Measurements from ENCODE around the gene MTOR.

The MTOR gene

GRCh38 chr1:11158291-11158690, 104.1 kb downstream of the MTOR start:
- H3K4me3 ChIP-seq (ENCODE audit: low read depth, low read length): no peak overlapping the region
- H3K9me3 ChIP-seq (ENCODE audit: insufficient read depth, low read depth, low read length): no peaks in the 10 kb centered on the region
- no peak overlapping the region for H2AFZ ChIP-seq (ENCODE audit: insufficient read depth, low read length, poor library complexity)
- no peaks in the 10 kb centered on the region for H3K79me2 ChIP-seq (ENCODE audit: control insufficient read depth, insufficient read depth, low read length, poor library complexity)
- H2BK12ac ChIP-seq (ENCODE audit: low read length): no peak overlapping the region
- H3K79me1 ChIP-seq (ENCODE audit: low read length): no peaks in the 10 kb centered on the region
- H4K8ac ChIP-seq (ENCODE audit: low read depth, low read length): no peak overlapping the region
- peaks cover 4 to 9% of the 10 kb centered on the region in 2 experiments for H3K36me3 ChIP-seq (ENCODE audit: control insufficient read depth in 1 of 2, insufficient read depth in 2 of 2, low read length in 2 of 2)
- no peak for DNase-seq
- H3K4me2 ChIP-seq (ENCODE audit: low read length): no peak overlapping the region
- no CpG with 5 or more reads among the region's 3 CpGs for WGBS (ENCODE audit: extremely low coverage, insufficient coverage, insufficient read length)
- H3K27me3 ChIP-seq (ENCODE audit: insufficient read depth, low read length): no peaks in the 10 kb centered on the region
- H3K9ac ChIP-seq (ENCODE audit: low read length): no peak overlapping the region
- no peak overlapping the region for H3K27ac ChIP-seq (ENCODE audit: low read depth, low read length)
- no peak overlapping the region for H4K12ac ChIP-seq (ENCODE audit: low read depth, low read length)
- no peak overlapping the region for H2BK5ac ChIP-seq (ENCODE audit: low read depth, low read length, poor library complexity)
- no peak overlapping the region for H3K18ac ChIP-seq (ENCODE audit: low read length)
- no peak overlapping the region for H3K14ac ChIP-seq (ENCODE audit: low read length)
- no peak overlapping the region for H3K23ac ChIP-seq (ENCODE audit: low read length)
- H3K4ac ChIP-seq (ENCODE audit: low read depth, low read length): no peak overlapping the region
- H2BK120ac ChIP-seq (ENCODE audit: insufficient read depth, low read length, poor library complexity): no peak overlapping the region
- H3K4me1 ChIP-seq (ENCODE audit: control insufficient read depth in 1 of 2, insufficient read depth in 2 of 2, low read length in 2 of 2): peaks cover 0 to 6% of the 10 kb centered on the region in 2 experiments
- no peak overlapping the region for H4K91ac ChIP-seq (ENCODE audit: low read depth, low read length)
- no peak overlapping the region for H2AK5ac ChIP-seq (ENCODE audit: low read length)

GRCh38 chr1:11157867-11158266, 104.5 kb downstream of the MTOR start:
- Histone ChIP-seq H3K4me2 (ENCODE audit: low read length) (no peak overlapping the region), H3K79me2 (ENCODE audit: control insufficient read depth, insufficient read depth, low read length, poor library complexity) (no peaks in the 10 kb centered on the region), H3K4me3 (ENCODE audit: low read depth, low read length) (no peak overlapping the region), H3K79me1 (ENCODE audit: low read length) (no peaks in the 10 kb centered on the region), H3K14ac (ENCODE audit: low read length) (no peak overlapping the region), H2AK5ac (ENCODE audit: low read length) (no peak overlapping the region), H2BK12ac (ENCODE audit: low read length) (no peak overlapping the region), H2BK120ac (ENCODE audit: insufficient read depth, low read length, poor library complexity) (no peak overlapping the region), H4K8ac (ENCODE audit: low read depth, low read length) (no peak overlapping the region), H3K9me3 (ENCODE audit: insufficient read depth, low read depth, low read length) (no peaks in the 10 kb centered on the region), H3K27me3 (ENCODE audit: insufficient read depth, low read length) (no peaks in the 10 kb centered on the region), H4K12ac (ENCODE audit: low read depth, low read length) (no peak overlapping the region), H3K27ac (ENCODE audit: low read depth, low read length) (no peak overlapping the region), H2AFZ (ENCODE audit: insufficient read depth, low read length, poor library complexity) (no peak overlapping the region), H3K23ac (ENCODE audit: low read length) (no peak overlapping the region), H3K36me3 (ENCODE audit: control insufficient read depth in 1 of 2, insufficient read depth in 2 of 2, low read length in 2 of 2) (peaks cover 4 to 9% of the 10 kb centered on the region in 2 experiments), H3K9ac (ENCODE audit: low read length) (no peak overlapping the region), H4K91ac (ENCODE audit: low read depth, low read length) (no peak overlapping the region), H3K18ac (ENCODE audit: low read length) (no peak overlapping the region), H3K4ac (ENCODE audit: low read depth, low read length) (no peak overlapping the region), H2BK5ac (ENCODE audit: low read depth, low read length, poor library complexity) (no peak overlapping the region), H3K4me1 (ENCODE audit: control insufficient read depth in 1 of 2, insufficient read depth in 2 of 2, low read length in 2 of 2) (peaks cover 0 to 6% of the 10 kb centered on the region in 2 experiments)
- no CpG with 5 or more reads among the region's 2 CpGs for WGBS (ENCODE audit: extremely low coverage, insufficient coverage, insufficient read length)
- no peak for DNase-seq

- no peak overlapping the region for H3K14ac ChIP-seq (ENCODE audit: low read length)
- H2AFZ ChIP-seq (ENCODE audit: insufficient read depth, low read length, poor library complexity): no peak overlapping the region
- no peak for DNase-seq
- peaks cover 4 to 10% of the 10 kb centered on the region in 2 experiments for H3K36me3 ChIP-seq (ENCODE audit: control insufficient read depth in 1 of 2, insufficient read depth in 2 of 2, low read length in 2 of 2)
- no peak overlapping the region for H3K4ac ChIP-seq (ENCODE audit: low read depth, low read length)
- no peak overlapping the region for H2BK5ac ChIP-seq (ENCODE audit: low read depth, low read length, poor library complexity)
- no peak overlapping the region for H3K18ac ChIP-seq (ENCODE audit: low read length)
- no peak overlapping the region for H4K8ac ChIP-seq (ENCODE audit: low read depth, low read length)
- no peak overlapping the region for H3K23ac ChIP-seq (ENCODE audit: low read length)
- H3K27me3 ChIP-seq (ENCODE audit: insufficient read depth, low read length): no peaks in the 10 kb centered on the region
- no peak overlapping the region for H3K4me3 ChIP-seq (ENCODE audit: low read depth, low read length)
- H2BK12ac ChIP-seq (ENCODE audit: low read length): no peak overlapping the region
- WGBS (ENCODE audit: extremely low coverage, insufficient coverage, insufficient read length): no CpG with 5 or more reads among the region's 8 CpGs
- no peaks in the 10 kb centered on the region for H3K9me3 ChIP-seq (ENCODE audit: insufficient read depth, low read depth, low read length)
- H3K27ac ChIP-seq (ENCODE audit: low read depth, low read length): no peak overlapping the region
- peaks cover under 1 to 7% of the 10 kb centered on the region in 2 experiments for H3K4me1 ChIP-seq (ENCODE audit: control insufficient read depth in 1 of 2, insufficient read depth in 2 of 2, low read length in 2 of 2)
- H3K4me2 ChIP-seq (ENCODE audit: low read length): no peak overlapping the region
- no peaks in the 10 kb centered on the region for H3K79me2 ChIP-seq (ENCODE audit: control insufficient read depth, insufficient read depth, low read length, poor library complexity)
- no peak overlapping the region for H2AK5ac ChIP-seq (ENCODE audit: low read length)
- no peak overlapping the region for H3K9ac ChIP-seq (ENCODE audit: low read length)
- H3K79me1 ChIP-seq (ENCODE audit: low read length): no peaks in the 10 kb centered on the region
- no peak overlapping the region for H2BK120ac ChIP-seq (ENCODE audit: insufficient read depth, low read length, poor library complexity)
- no peak overlapping the region for H4K91ac ChIP-seq (ENCODE audit: low read depth, low read length)
- no peak overlapping the region for H4K12ac ChIP-seq (ENCODE audit: low read depth, low read length)
Measured at GRCh38 chr1:11157394-11157793, 105.0 kb downstream of the MTOR start.

- H2AK5ac ChIP-seq (ENCODE audit: low read length): no peak overlapping the region
- H3K14ac ChIP-seq (ENCODE audit: low read length): no peak overlapping the region
- H3K4me2 ChIP-seq (ENCODE audit: low read length): no peak overlapping the region
- H3K18ac ChIP-seq (ENCODE audit: low read length): no peak overlapping the region
- H3K9ac ChIP-seq (ENCODE audit: low read length): no peak overlapping the region
- no peak overlapping the region for H3K4me3 ChIP-seq (ENCODE audit: low read depth, low read length)
- no CpG with 5 or more reads among the region's 7 CpGs for WGBS (ENCODE audit: extremely low coverage, insufficient coverage, insufficient read length)
- H3K27me3 ChIP-seq (ENCODE audit: insufficient read depth, low read length): no peaks in the 10 kb centered on the region
- H4K12ac ChIP-seq (ENCODE audit: low read depth, low read length): no peak overlapping the region
- no peak for DNase-seq
- H2BK12ac ChIP-seq (ENCODE audit: low read length): no peak overlapping the region
- no peak overlapping the region for H3K27ac ChIP-seq (ENCODE audit: low read depth, low read length)
- H3K4me1 ChIP-seq (ENCODE audit: control insufficient read depth in 1 of 2, insufficient read depth in 2 of 2, low read length in 2 of 2): peaks cover 2 to 8% of the 10 kb centered on the region in 2 experiments
- H2BK5ac ChIP-seq (ENCODE audit: low read depth, low read length, poor library complexity): no peak overlapping the region
- no peak overlapping the region for H3K23ac ChIP-seq (ENCODE audit: low read length)
- H3K79me2 ChIP-seq (ENCODE audit: control insufficient read depth, insufficient read depth, low read length, poor library complexity): no peaks in the 10 kb centered on the region
- no peak overlapping the region for H2AFZ ChIP-seq (ENCODE audit: insufficient read depth, low read length, poor library complexity)
- H3K79me1 ChIP-seq (ENCODE audit: low read length): no peaks in the 10 kb centered on the region
- peaks cover 4 to 11% of the 10 kb centered on the region in 2 experiments for H3K36me3 ChIP-seq (ENCODE audit: control insufficient read depth in 1 of 2, insufficient read depth in 2 of 2, low read length in 2 of 2)
- H3K9me3 ChIP-seq (ENCODE audit: insufficient read depth, low read depth, low read length): no peaks in the 10 kb centered on the region
- no peak overlapping the region for H3K4ac ChIP-seq (ENCODE audit: low read depth, low read length)
- no peak overlapping the region for H4K91ac ChIP-seq (ENCODE audit: low read depth, low read length)
- H2BK120ac ChIP-seq (ENCODE audit: insufficient read depth, low read length, poor library complexity): no peak overlapping the region
- no peak overlapping the region for H4K8ac ChIP-seq (ENCODE audit: low read depth, low read length)
Measured at GRCh38 chr1:11156963-11157362, 105.4 kb downstream of the MTOR start.

Measured in trophoblast cell (in vitro differentiated cells and primary cell).